Retinal pigment epithelial cell (primary cell): ENCODE data around the gene CCL20.
"Not testable (repeated sequence)": the region's sequence is repeated elsewhere in the genome, so short reads cannot be mapped to it uniquely, and the experiment has no call there.

Source experiments
- DNase-seq: peaks from one replicate; pipeline ENCODE4 v3.0.0-alpha.2; 2010; ENCODE audit warnings: low read depth
- H3K4me3 ChIP-seq: 2 replicates; pipeline ENCODE4 v1.5.1; 2011; ENCODE audit warnings: mild to moderate bottlenecking, low read length, control low read depth, moderate library complexity
- CTCF ChIP-seq: conservative IDR thresholded peaks from 2 replicates; pipeline ENCODE4 v1.5.1; 2011; ENCODE audit warnings: low read depth, low read length, control low read depth, inconsistent platforms

CCL20 gene

GRCh38 chr2:227829337-227829736 lies 15.7 kb downstream of the CCL20 start:
- DNase-seq: no peak
- TF ChIP-seq CTCF: no peak
- H3K4me3 ChIP-seq: no peak overlapping the region

- H3K4me3 ChIP-seq: no peak overlapping the region
- DNase-seq: no peak
- TF ChIP-seq CTCF: no peak
Measured at GRCh38 chr2:227834423-227834822, 20.8 kb downstream of the CCL20 start.

GRCh38 chr2:227834916-227835650 lies 21.4 kb downstream of the CCL20 start:
- no peak overlapping the region for H3K4me3 ChIP-seq
- TF ChIP-seq CTCF: no peak
- no peak for DNase-seq

GRCh38 chr2:227839339-227840129 lies 25.9 kb downstream of the CCL20 start:
- not testable (repeated sequence) for DNase-seq, H3K4me3 ChIP-seq

GRCh38 chr2:227846831-227847230 lies 33.2 kb downstream of the CCL20 start:
- no peak for DNase-seq
- no peak overlapping the region for H3K4me3 ChIP-seq
- no peak for TF ChIP-seq CTCF

- no peak overlapping the region for H3K4me3 ChIP-seq
Measured at GRCh38 chr2:227848146-227848545, 34.5 kb downstream of the CCL20 start.

GRCh38 chr2:227848586-227848985 lies 34.9 kb downstream of the CCL20 start:
- TF ChIP-seq CTCF: no peak
- no peak for DNase-seq
- H3K4me3 ChIP-seq: no peak overlapping the region

More at GRCh38 chr2:227848146-227848545, 34.5 kb downstream of the CCL20 start:
- no peak for TF ChIP-seq CTCF
- no peak for DNase-seq
